NCI-H128 (cell line): Measurements from ENCODE around the gene ABCB4.

Experiments used
- DNase-seq: peaks from one replicate; lab custom pipeline; 2025; ENCODE audit not compliant: unreplicated experiment; lab: John Stamatoyannopoulos, UW

Gene ABCB4

GRCh38 chr7:87356448-87356847 lies 119.0 kb downstream of the ABCB4 start:
- DNase-seq: no peak

DNA sequence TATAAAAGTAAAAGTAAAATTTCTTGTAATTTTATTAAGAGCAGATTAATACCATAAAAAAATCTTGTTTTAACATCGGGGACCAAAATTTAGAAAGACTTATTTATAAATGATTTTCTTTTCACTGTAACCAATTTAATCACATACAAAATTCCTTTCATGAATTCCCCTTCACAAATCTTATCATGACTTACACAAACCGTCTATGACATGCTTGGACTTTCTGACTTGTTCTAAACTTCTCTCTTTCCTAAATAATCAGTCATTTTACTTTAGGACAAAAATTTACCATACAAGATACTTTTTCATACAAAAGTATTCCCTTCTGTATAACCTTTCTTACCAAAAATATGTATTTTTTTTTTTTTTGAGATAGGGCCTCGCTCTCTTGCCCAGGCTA lies 120.7 kb downstream of the ABCB4 start:
- DNase-seq: no peak
